SK-N-SH treated with all-trans-retinoic acid at 6 μM for 48 hours (cell line): Measurements from ENCODE around the gene RAB44.

Experiments used
- ATAC-seq: fragments of 200-7000 bp; cut with Tn5 transposase; 3 replicates; pipeline ENCODE4 v1.9.1; 2020; ENCODE audit warnings: mild to moderate bottlenecking, moderate library complexity
- ARNTL ChIP-seq: fragments of 450-650 bp; formaldehyde crosslinking; IDR thresholded peaks from 2 replicates; pipeline ENCODE4 v1.5.0; 2020; ENCODE audit warnings: low read depth, mild to moderate bottlenecking, moderate library complexity, borderline replicate concordance
- CSDC2 ChIP-seq: fragments of 250-450 bp; sonication (Bioruptor Pico); IDR thresholded peaks from 2 replicates; pipeline ENCODE4 v1.5.0; 2020; ENCODE audit warnings: mild to moderate bottlenecking, moderate library complexity
- ESRRG ChIP-seq: fragments of 250-450 bp; sonication (Bioruptor Pico); IDR thresholded peaks from 2 replicates; pipeline ENCODE4 v1.6.1; 2021; ENCODE audit warnings: mild to moderate bottlenecking
- ISL1 ChIP-seq: fragments of 250-450 bp; sonication (Bioruptor Pico); IDR thresholded peaks from 2 replicates; pipeline ENCODE4 v2.1.2; 2022; ENCODE audit warnings: mild to moderate bottlenecking, moderate library complexity
- OSR1 ChIP-seq: fragments of 250-450 bp; sonication (Bioruptor Pico); IDR thresholded peaks from 2 replicates; pipeline ENCODE4 v1.8.0; 2022; ENCODE audit warnings: moderate library complexity, mild to moderate bottlenecking, inconsistent platforms
- PPARA ChIP-seq: fragments of 250-450 bp; sonication (Bioruptor Pico); IDR thresholded peaks from 2 replicates; pipeline ENCODE4 v1.5.0; 2020; ENCODE audit warnings: mild to moderate bottlenecking, borderline replicate concordance
- RARB ChIP-seq: fragments of 250-450 bp; sonication (Bioruptor Pico); IDR thresholded peaks from 2 replicates; pipeline ENCODE4 v1.8.0; 2021; ENCODE audit warnings: mild to moderate bottlenecking, moderate library complexity
- TCF4 ChIP-seq: fragments of 250-450 bp; sonication (Bioruptor Pico); IDR thresholded peaks from 2 replicates; pipeline ENCODE4 v1.8.0; 2021; ENCODE audit warnings: mild to moderate bottlenecking, moderate library complexity, borderline replicate concordance
- TOX ChIP-seq: fragments of 250-450 bp; sonication (Bioruptor Pico); IDR thresholded peaks from 2 replicates; pipeline ENCODE4 v1.8.0; 2021; ENCODE audit warnings: mild to moderate bottlenecking, moderate library complexity, borderline replicate concordance
- ZC3H10 ChIP-seq: fragments of 250-450 bp; sonication (Bioruptor Pico); IDR thresholded peaks from 2 replicates; pipeline ENCODE4 v1.5.1; 2021; ENCODE audit warnings: mild to moderate bottlenecking, moderate library complexity
- ZFP3 ChIP-seq: fragments of 250-450 bp; sonication (Bioruptor Pico); IDR thresholded peaks from 2 replicates; pipeline ENCODE4 v1.5.0; 2020; ENCODE audit warnings: mild to moderate bottlenecking, moderate library complexity
- ZFP30 ChIP-seq: fragments of 450-650 bp; formaldehyde crosslinking; IDR thresholded peaks from 2 replicates; pipeline ENCODE4 v1.5.0; 2022; ENCODE audit warnings: mild to moderate bottlenecking, moderate library complexity
- ZNF70 ChIP-seq: fragments of 450-650 bp; formaldehyde crosslinking; IDR thresholded peaks from 2 replicates; pipeline ENCODE4 v1.5.0; 2020; ENCODE audit warnings: mild to moderate bottlenecking, moderate library complexity
- ZNF8 ChIP-seq: fragments of 450-650 bp; formaldehyde crosslinking; IDR thresholded peaks from 2 replicates; pipeline ENCODE4 v1.5.0; 2020; ENCODE audit warnings: mild to moderate bottlenecking, moderate library complexity
- TF ChIP-seq, protein P1 (sequence below): fragments of 250-450 bp; sonication (Bioruptor Pico); IDR thresholded peaks from 2 replicates; pipeline ENCODE4 v1.8.0; 2020; ENCODE audit warnings: mild to moderate bottlenecking, moderate library complexity, borderline replicate concordance
- TF ChIP-seq, protein P2 (sequence below): fragments of 250-450 bp; sonication (Bioruptor Pico); IDR thresholded peaks from 2 replicates; pipeline ENCODE4 v1.5.1; 2021; ENCODE audit warnings: mild to moderate bottlenecking, moderate library complexity
- TF ChIP-seq, protein P3 (sequence below): fragments of 250-450 bp; sonication (Bioruptor Pico); IDR thresholded peaks from 2 replicates; pipeline ENCODE4 v1.5.0; 2020; ENCODE audit warnings: mild to moderate bottlenecking, moderate library complexity
- TF ChIP-seq, protein P4 (sequence below): fragments of 250-450 bp; sonication (Bioruptor Pico); IDR thresholded peaks from 2 replicates; pipeline ENCODE4 v1.8.0; 2021; ENCODE audit warnings: low read depth, mild to moderate bottlenecking, moderate library complexity, borderline replicate concordance

Gene RAB44

DNA sequence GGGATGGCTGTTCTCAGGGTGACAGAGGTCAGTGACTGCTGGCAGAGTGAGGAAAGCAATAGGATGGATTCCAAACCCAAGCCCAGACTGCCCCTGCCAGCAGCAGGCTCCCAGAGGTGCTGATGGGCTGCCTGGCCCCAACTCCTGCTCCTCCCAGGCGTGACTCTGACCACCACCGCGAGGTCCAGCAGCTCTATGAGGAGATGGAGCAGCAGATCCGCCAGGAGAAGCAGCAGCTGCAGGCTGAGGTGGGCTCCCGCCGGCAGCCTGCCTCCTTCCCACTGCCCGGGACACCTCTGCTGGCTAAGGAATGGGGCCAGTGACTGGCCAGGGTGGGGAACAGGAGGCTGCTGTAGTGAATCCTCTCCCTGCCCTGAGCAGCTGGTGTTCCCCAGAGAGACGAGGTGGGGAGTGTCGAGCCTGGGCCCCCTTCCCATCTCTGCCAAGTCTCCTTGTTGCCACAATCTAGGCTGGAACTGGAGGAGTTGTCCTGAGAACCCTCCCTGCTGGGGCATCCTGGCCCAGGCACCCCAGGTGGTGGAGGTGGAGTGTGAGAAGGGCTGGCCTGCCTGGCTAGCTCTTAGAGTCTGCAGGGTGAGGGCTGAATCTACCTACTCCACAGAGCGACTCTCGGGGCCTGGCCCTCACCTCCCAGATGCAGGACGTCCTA is 20.4 kb downstream of the RAB44 start (continued):
- TF ChIP-seq, protein P1, sequence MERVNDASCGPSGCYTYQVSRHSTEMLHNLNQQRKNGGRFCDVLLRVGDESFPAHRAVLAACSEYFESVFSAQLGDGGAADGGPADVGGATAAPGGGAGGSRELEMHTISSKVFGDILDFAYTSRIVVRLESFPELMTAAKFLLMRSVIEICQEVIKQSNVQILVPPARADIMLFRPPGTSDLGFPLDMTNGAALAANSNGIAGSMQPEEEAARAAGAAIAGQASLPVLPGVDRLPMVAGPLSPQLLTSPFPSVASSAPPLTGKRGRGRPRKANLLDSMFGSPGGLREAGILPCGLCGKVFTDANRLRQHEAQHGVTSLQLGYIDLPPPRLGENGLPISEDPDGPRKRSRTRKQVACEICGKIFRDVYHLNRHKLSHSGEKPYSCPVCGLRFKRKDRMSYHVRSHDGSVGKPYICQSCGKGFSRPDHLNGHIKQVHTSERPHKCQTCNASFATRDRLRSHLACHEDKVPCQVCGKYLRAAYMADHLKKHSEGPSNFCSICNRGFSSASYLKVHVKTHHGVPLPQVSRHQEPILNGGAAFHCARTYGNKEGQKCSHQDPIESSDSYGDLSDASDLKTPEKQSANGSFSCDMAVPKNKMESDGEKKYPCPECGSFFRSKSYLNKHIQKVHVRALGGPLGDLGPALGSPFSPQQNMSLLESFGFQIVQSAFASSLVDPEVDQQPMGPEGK, result no peak
- TF ChIP-seq ARNTL (no peak), TCF4 (CRISPR knock-in tag) (no peak), RARB (no peak), PPARA (CRISPR knock-in tag) (no peak), TOX (no peak), ZFP3 (no peak)

DNA sequence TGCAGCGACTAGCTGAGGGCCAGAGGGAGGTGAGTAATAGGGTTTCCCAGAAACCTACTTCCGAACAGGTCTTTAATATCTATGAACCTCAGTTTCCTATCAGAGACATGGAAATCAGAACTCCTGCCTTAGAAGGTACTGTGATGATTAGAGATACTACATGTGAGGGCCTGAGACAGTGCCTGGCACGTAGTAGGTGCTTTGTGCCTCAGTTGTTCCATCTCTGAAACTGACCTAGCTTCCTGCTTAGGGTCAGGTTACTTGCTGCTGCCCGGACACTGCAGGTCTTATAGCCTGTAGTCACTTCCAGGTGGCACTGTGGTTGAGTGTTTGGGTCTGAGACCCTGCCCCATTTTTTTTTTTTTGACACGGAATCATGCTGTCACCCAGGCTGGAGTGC is 20.9 kb downstream of the RAB44 start:
- TF ChIP-seq ZFP30 (CRISPR knock-in tag), result no peak
- no peak for TF ChIP-seq ZFP3
- TF ChIP-seq, protein P2, sequence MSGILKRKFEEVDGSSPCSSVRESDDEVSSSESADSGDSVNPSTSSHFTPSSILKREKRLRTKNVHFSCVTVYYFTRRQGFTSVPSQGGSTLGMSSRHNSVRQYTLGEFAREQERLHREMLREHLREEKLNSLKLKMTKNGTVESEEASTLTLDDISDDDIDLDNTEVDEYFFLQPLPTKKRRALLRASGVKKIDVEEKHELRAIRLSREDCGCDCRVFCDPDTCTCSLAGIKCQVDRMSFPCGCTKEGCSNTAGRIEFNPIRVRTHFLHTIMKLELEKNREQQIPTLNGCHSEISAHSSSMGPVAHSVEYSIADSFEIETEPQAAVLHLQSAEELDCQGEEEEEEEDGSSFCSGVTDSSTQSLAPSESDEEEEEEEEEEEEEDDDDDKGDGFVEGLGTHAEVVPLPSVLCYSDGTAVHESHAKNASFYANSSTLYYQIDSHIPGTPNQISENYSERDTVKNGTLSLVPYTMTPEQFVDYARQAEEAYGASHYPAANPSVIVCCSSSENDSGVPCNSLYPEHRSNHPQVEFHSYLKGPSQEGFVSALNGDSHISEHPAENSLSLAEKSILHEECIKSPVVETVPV (CRISPR knock-in tag), result no peak
- TF ChIP-seq OSR1 (CRISPR knock-in tag), result no peak
- TF ChIP-seq ZC3H10 (CRISPR knock-in tag), result no peak
- TF ChIP-seq ARNTL, result no peak
- no peak for TF ChIP-seq PPARA (CRISPR knock-in tag)
- no peak for TF ChIP-seq TCF4 (CRISPR knock-in tag)
- no peak for TF ChIP-seq RARB
- TF ChIP-seq CSDC2 (CRISPR knock-in tag), result no peak
- TF ChIP-seq ESRRG (CRISPR knock-in tag), result no peak
- no peak for TF ChIP-seq ZNF8
- TF ChIP-seq, all 23 proteins: peak for 0
- no peak for ATAC-seq

DNA sequence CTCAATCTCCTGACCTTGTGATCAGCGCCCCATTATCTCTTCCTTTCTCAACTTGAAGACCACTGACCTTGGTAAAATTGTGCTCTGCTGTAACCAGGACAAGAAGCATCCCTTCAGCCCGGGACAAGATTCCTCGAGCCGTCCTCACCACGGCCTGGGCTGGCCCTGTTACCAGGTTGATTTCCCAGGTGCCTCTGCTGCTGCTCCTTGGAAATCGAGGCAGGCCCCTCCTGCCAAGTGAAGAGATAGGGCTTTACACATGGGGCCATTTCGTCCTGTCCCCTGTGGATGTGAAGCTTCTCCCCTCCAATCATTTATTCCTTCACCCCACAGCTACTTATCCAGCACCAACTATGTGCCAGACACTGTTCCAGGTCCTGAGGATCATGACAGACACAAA is 21.5 kb downstream of the RAB44 start:
- TF ChIP-seq, protein P1, result no peak
- no peak for TF ChIP-seq ESRRG (CRISPR knock-in tag)
- TF ChIP-seq CSDC2 (CRISPR knock-in tag), result no peak
- TF ChIP-seq, protein P2 (CRISPR knock-in tag), result no peak
- no peak for TF ChIP-seq ZFP30 (CRISPR knock-in tag)
- no peak for TF ChIP-seq ZC3H10 (CRISPR knock-in tag)
- TF ChIP-seq PPARA (CRISPR knock-in tag), result no peak
- TF ChIP-seq ISL1 (CRISPR knock-in tag), result no peak
- TF ChIP-seq, protein P3, sequence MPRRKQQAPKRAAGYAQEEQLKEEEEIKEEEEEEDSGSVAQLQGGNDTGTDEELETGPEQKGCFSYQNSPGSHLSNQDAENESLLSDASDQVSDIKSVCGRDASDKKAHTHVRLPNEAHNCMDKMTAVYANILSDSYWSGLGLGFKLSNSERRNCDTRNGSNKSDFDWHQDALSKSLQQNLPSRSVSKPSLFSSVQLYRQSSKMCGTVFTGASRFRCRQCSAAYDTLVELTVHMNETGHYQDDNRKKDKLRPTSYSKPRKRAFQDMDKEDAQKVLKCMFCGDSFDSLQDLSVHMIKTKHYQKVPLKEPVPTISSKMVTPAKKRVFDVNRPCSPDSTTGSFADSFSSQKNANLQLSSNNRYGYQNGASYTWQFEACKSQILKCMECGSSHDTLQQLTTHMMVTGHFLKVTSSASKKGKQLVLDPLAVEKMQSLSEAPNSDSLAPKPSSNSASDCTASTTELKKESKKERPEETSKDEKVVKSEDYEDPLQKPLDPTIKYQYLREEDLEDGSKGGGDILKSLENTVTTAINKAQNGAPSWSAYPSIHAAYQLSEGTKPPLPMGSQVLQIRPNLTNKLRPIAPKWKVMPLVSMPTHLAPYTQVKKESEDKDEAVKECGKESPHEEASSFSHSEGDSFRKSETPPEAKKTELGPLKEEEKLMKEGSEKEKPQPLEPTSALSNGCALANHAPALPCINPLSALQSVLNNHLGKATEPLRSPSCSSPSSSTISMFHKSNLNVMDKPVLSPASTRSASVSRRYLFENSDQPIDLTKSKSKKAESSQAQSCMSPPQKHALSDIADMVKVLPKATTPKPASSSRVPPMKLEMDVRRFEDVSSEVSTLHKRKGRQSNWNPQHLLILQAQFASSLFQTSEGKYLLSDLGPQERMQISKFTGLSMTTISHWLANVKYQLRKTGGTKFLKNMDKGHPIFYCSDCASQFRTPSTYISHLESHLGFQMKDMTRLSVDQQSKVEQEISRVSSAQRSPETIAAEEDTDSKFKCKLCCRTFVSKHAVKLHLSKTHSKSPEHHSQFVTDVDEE (CRISPR knock-in tag), result no peak
- TF ChIP-seq OSR1 (CRISPR knock-in tag), result no peak
- no peak for TF ChIP-seq TCF4 (CRISPR knock-in tag)
- TF ChIP-seq, protein P4, sequence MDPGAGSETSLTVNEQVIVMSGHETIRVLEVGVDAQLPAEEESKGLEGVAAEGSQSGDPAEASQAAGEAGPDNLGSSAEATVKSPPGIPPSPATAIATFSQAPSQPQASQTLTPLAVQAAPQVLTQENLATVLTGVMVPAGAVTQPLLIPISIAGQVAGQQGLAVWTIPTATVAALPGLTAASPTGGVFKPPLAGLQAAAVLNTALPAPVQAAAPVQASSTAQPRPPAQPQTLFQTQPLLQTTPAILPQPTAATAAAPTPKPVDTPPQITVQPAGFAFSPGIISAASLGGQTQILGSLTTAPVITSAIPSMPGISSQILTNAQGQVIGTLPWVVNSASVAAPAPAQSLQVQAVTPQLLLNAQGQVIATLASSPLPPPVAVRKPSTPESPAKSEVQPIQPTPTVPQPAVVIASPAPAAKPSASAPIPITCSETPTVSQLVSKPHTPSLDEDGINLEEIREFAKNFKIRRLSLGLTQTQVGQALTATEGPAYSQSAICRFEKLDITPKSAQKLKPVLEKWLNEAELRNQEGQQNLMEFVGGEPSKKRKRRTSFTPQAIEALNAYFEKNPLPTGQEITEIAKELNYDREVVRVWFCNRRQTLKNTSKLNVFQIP, result no peak
- TF ChIP-seq ZNF70 (CRISPR knock-in tag), result no peak
- no peak for TF ChIP-seq RARB
- no peak for TF ChIP-seq TOX
- TF ChIP-seq, all 23 proteins: peak for 0
- no peak for ATAC-seq
